Lung (tissue), 12 donors: ENCODE results near the gene PNPLA2. TPM values are rescaled to one million over a fixed set of nuclear protein-coding genes. Genes with fewer than 3 reads are reported as not detected.
A peak's percentile ranks its signal among the peaks of the same experiment; 100 is the strongest.

Experiments
- ATAC-seq: fragments of 200-7000 bp; cut with Tn5 transposase; one replicate; pipeline ENCODE4 v1.9.1; 2020; ENCODE audit warnings: moderate number of reproducible peaks; ENCODE audit not compliant: insufficient read depth, low FRiP score
- DNase-seq, 3 donors: peaks; one replicate each; pipeline ENCODE4 v3.0.0-alpha.2; 2013 to 2017
- H3K27ac ChIP-seq, 2 donors: one replicate each; pipeline ENCODE4 v1.5.1; 2013; ENCODE audit warnings: mild to moderate bottlenecking in 2 of 2, moderate library complexity in 2 of 2, control low read depth in 1 of 2, inconsistent platforms in 1 of 2, low read depth in 1 of 2, low read length in 1 of 2
- H3K27me3 ChIP-seq, 3 donors: one replicate each; pipeline ENCODE4 v1.5.1; 2013; ENCODE audit warnings: low read length in 2 of 3; ENCODE audit not compliant: control insufficient read depth in 3 of 3, insufficient read depth in 3 of 3
- H3K36me3 ChIP-seq, 4 donors: one replicate each; pipeline ENCODE4 v1.5.1; 2013; ENCODE audit warnings: low read length in 4 of 4, mild to moderate bottlenecking in 1 of 4, moderate library complexity in 1 of 4; ENCODE audit not compliant: control insufficient read depth in 4 of 4, insufficient read depth in 4 of 4
- H3K4me1 ChIP-seq, 5 donors: one replicate each; pipeline ENCODE4 v1.5.1; 2013; ENCODE audit warnings: low read length in 5 of 5, mild to moderate bottlenecking in 2 of 5, moderate library complexity in 1 of 5; ENCODE audit not compliant: control insufficient read depth in 5 of 5, insufficient read depth in 5 of 5
- H3K4me3 ChIP-seq: one replicate; pipeline ENCODE4 v1.5.1; 2013; ENCODE audit warnings: mild to moderate bottlenecking, control low read depth, moderate library complexity
- H3K9ac ChIP-seq, 2 donors: one replicate each; pipeline ENCODE4 v1.5.1; 2013; ENCODE audit warnings: low read length in 2 of 2, control low read depth in 1 of 2; ENCODE audit not compliant: insufficient read depth in 1 of 2
- H3K9me3 ChIP-seq, 4 donors: one replicate each; pipeline ENCODE4 v1.5.1; 2013; ENCODE audit warnings: low read length in 3 of 4, mild to moderate bottlenecking in 1 of 4, moderate library complexity in 1 of 4; ENCODE audit not compliant: control insufficient read depth in 4 of 4, insufficient read depth in 3 of 4
- WGBS, 2 donors: extraction: QIAGEN DNeasy Blood & Tissue Kit; methylation state at CpG; one replicate each; pipeline ENCODE4 v1.1.7; 2013; 5-methylcytosine and 5-hydroxymethylcytosine counted together
- polyA plus RNA-seq, 2 donors: library from polyadenylated mRNA; stranded (reverse); fragments of 200-250 nt; gene quantifications; one replicate each; pipeline ENCODE4 v1.2.1, GENCODE V29; 2013
- total RNA-seq, 2 donors: library from RNA; depleted of rRNA in 1 of 2; stranded (reverse); fragments of >200 nt in 1 of 2; gene quantifications; one replicate each; pipeline ENCODE4 v1.2.1, GENCODE V29; 2014 to 2021
- TF ChIP-seq, protein P1 (sequence below): IDR thresholded peaks from 2 replicates; pipeline ENCODE4 v1.5.1; 2012; ENCODE audit warnings: mild to moderate bottlenecking; ENCODE audit errors: control extremely low read depth, extremely low read depth
- donor health status: control.
- donor health status: control.
- donor health status: Bipolar disorder and iron deficiency.
- donor health status: healthy.
- donor health status: DM: yes; HTN: yes; CAD: no.

The PNPLA2 gene
- total and polyA plus RNA-seq, 4 donors: 65.1 to 160 (median 84.2) TPM

DNA sequence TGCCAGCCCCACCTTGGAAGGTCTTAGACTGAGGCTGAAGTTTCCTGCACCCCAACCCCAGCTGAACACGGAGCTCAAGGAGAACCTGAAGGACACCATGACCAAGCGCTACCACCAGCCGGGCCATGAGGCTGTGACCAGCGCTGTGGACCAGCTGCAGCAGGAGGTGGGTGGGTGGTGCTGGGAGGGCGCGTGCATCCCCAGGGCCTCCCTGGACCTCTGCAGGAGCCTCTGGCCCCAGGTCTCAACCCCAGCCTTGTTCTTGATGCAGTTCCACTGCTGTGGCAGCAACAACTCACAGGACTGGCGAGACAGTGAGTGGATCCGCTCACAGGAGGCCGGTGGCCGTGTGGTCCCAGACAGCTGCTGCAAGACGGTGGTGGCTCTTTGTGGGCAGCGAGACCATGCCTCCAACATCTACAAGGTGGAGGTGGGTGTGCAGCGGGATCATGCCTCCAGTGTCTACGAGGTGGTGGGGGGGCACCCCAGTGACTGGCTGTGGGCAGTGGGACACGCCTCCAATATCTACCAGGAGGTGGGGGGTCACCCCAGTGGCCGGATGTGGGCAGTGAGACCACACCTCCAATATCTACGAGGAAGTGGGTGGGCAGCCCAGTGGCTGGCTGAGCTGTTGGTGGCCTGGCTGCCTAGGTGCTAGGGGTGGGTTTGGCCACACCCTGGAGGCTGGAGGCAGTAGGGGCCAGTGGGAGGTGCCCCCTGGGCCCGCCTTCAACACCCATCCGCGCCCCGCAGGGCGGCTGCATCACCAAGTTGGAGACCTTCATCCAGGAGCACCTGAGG, 18.7 kb downstream of the PNPLA2 start:
- Histone ChIP-seq H3K27me3 (no peaks in the 10 kb centered on the region), H3K27ac (peak overlapping the region in 1 of 2 donors; percentile 15), H3K9ac (no peak overlapping the region), H3K36me3 (peaks cover 4 to 46% (median 18%) of the 10 kb centered on the region in 4 donors), H3K4me3 (no peak overlapping the region), H3K9me3 (no peaks in the 10 kb centered on the region), H3K4me1 (peaks cover 6 to 30% (median 10%) of the 10 kb centered on the region in 5 donors)
- WGBS, 2 donors: 86 to 89% methylated on average over 22 of the region's 22 CpGs
- DNase-seq (no peak), ATAC-seq (no peak)
- TF ChIP-seq, protein P1, sequence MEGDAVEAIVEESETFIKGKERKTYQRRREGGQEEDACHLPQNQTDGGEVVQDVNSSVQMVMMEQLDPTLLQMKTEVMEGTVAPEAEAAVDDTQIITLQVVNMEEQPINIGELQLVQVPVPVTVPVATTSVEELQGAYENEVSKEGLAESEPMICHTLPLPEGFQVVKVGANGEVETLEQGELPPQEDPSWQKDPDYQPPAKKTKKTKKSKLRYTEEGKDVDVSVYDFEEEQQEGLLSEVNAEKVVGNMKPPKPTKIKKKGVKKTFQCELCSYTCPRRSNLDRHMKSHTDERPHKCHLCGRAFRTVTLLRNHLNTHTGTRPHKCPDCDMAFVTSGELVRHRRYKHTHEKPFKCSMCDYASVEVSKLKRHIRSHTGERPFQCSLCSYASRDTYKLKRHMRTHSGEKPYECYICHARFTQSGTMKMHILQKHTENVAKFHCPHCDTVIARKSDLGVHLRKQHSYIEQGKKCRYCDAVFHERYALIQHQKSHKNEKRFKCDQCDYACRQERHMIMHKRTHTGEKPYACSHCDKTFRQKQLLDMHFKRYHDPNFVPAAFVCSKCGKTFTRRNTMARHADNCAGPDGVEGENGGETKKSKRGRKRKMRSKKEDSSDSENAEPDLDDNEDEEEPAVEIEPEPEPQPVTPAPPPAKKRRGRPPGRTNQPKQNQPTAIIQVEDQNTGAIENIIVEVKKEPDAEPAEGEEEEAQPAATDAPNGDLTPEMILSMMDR: no peak

GRCh38 chr11:837990-838307, 19.2 kb downstream of the PNPLA2 start:
- 82 to 83% methylated on average over 8 of the region's 8 CpGs for WGBS, 2 donors
- Histone ChIP-seq H3K4me3 (no peak overlapping the region), H3K4me1 (peaks cover 6 to 29% (median 10%) of the 10 kb centered on the region in 5 donors), H3K27me3 (no peaks in the 10 kb centered on the region), H3K36me3 (peaks cover 4 to 46% (median 18%) of the 10 kb centered on the region in 4 donors), H3K9ac (no peak overlapping the region), H3K9me3 (no peaks in the 10 kb centered on the region), H3K27ac (peak overlapping the region in 1 of 2 donors; percentile 15)
- TF ChIP-seq, protein P1: no peak
- ATAC-seq (no peak), DNase-seq (no peak)

- ATAC-seq (no peak), DNase-seq (no peak)
- H3K27ac ChIP-seq: peak overlapping the region in 1 of 2 donors; percentile 48
- peaks cover 6 to 29% (median 14%) of the 10 kb centered on the region in 5 donors for H3K4me1 ChIP-seq
- TF ChIP-seq, protein P1: no peak
- H3K9ac ChIP-seq: no peak overlapping the region
- no peak overlapping the region for H3K4me3 ChIP-seq
- H3K9me3 ChIP-seq: no peaks in the 10 kb centered on the region
- 65 to 68% methylated on average over 17 of the region's 17 CpGs for WGBS, 2 donors
- H3K36me3 ChIP-seq: peaks cover 4 to 46% (median 18%) of the 10 kb centered on the region in 4 donors
- H3K27me3 ChIP-seq: no peaks in the 10 kb centered on the region
Observed at GRCh38 chr11:838441-839279, 19.9 kb downstream of the PNPLA2 start.
